HepG2 (cell line): ENCODE data around the gene DLX4. TPM values are rescaled to one million over a fixed set of nuclear protein-coding genes. Genes with fewer than 3 reads are reported as not detected.

ENCODE experiments used
- ATAC-seq: fragments of 200-7000 bp; cut with Tn5 transposase; 3 replicates; pipeline ENCODE4 v1.9.1; 2020; ENCODE audit warnings: mild to moderate bottlenecking, moderate library complexity
- BruUV-seq: library from RNA; stranded (reverse); fragments of 400-500 nt; replicated peaks from 2 replicates; lab custom pipeline; 2021; lab: Mats Ljungman, UMichigan
- CTCF ChIA-PET: fragments of 300-600 bp; formaldehyde crosslinking; extraction: SDS; loops from one replicate; lab custom pipeline; 2021; ENCODE audit warnings: low total read pairs, inconsistent platforms, low intra/inter-chr PET ratio; lab: Yijun Ruan, JAX
- POLR2A ChIA-PET: fragments of 350-600 bp; sonication (Branson Sonifier 250); formaldehyde crosslinking; loops from one replicate; lab custom pipeline; 2020; ENCODE audit warnings: antibody characterized with exemption, inconsistent platforms; lab: Yijun Ruan, JAX
- DNase-seq: peaks from one replicate; pipeline ENCODE4 v3.0.0-alpha.2; 2015; ENCODE audit warnings: low spot score
- FAIRE-seq: peaks from 3 replicates; lab custom pipeline; 2011; peaks lifted over from hg19 to GRCh38; lab: Jason Lieb, UNC
- H2AFZ ChIP-seq: one replicate; pipeline ENCODE4 v1.6.1; 2011; ENCODE audit warnings: low read length, inconsistent platforms
- H3K27ac ChIP-seq: fragments of 300-600 bp; 3 replicates; pipeline ENCODE4 v1.8.0; 2011; ENCODE audit warnings: mixed run types, mild to moderate bottlenecking, mixed read lengths, low read length, inconsistent platforms; ENCODE audit not compliant: insufficient read depth; ENCODE audit errors: extremely low read length
- H3K27me3 ChIP-seq, 2 experiments: fragments of 200-600 bp in 1 of 2; 2 replicates in 1 of 2; 3 replicates in 1 of 2; pipeline versions ENCODE4 v1.6.0 to v1.8.0; 2011; ENCODE audit warnings: low read length in 2 of 2, mild to moderate bottlenecking in 2 of 2, moderate library complexity in 2 of 2, inconsistent platforms in 1 of 2; ENCODE audit not compliant: insufficient read depth in 2 of 2, control insufficient read depth in 1 of 2
- H3K36me3 ChIP-seq, 2 experiments: fragments of 200-600 bp in 1 of 2; replicated peaks in 1 of 2; 2 replicates in 1 of 2; 3 replicates in 1 of 2; pipeline versions ENCODE4 v1.5.1 to v1.8.0; 2011; ENCODE audit warnings: low read length in 2 of 2, inconsistent platforms in 1 of 2; ENCODE audit not compliant: insufficient read depth in 2 of 2, control insufficient read depth in 1 of 2
- H3K4me1 ChIP-seq: 2 replicates; pipeline ENCODE4 v1.5.1; 2012; ENCODE audit warnings: low read length, inconsistent platforms; ENCODE audit not compliant: insufficient read depth
- H3K4me2 ChIP-seq: 2 replicates; pipeline ENCODE4 v1.6.0; 2011; ENCODE audit warnings: low read depth, low read length, inconsistent platforms
- H3K4me3 ChIP-seq, 3 experiments: fragments of 200-600 bp in 1 of 3; sonication (generic), shearing (Covaris generic) in 1 of 3; replicated peaks in 1 of 3; 2 replicates each; pipeline ENCODE4 v1.5.1; 2011 to 2016; ENCODE audit warnings: low read length in 3 of 3, inconsistent platforms in 2 of 3, low read depth in 2 of 3, mild to moderate bottlenecking in 2 of 3, control low read depth in 1 of 3, mixed read lengths in 1 of 3; ENCODE audit not compliant: insufficient read depth in 1 of 3
- H3K79me2 ChIP-seq: one replicate; pipeline ENCODE4 v1.6.1; 2011; ENCODE audit warnings: low read length, inconsistent platforms; ENCODE audit not compliant: insufficient read depth
- H3K9ac ChIP-seq: 2 replicates; pipeline ENCODE4 v1.6.0; 2011; ENCODE audit warnings: mild to moderate bottlenecking, low read depth, low read length, inconsistent platforms; ENCODE audit not compliant: insufficient read depth
- H3K9me3 ChIP-seq: 2 replicates; pipeline ENCODE4 v1.5.1; 2012; ENCODE audit warnings: mild to moderate bottlenecking, low read length
- H4K20me1 ChIP-seq: 2 replicates; pipeline ENCODE4 v1.6.0; 2011; ENCODE audit warnings: inconsistent platforms, mild to moderate bottlenecking, low read length, moderate library complexity; ENCODE audit not compliant: insufficient read depth
- ATF2 ChIP-seq: sonication (generic); formaldehyde crosslinking; IDR thresholded peaks from 2 replicates; pipeline ENCODE4 v1.4.0; 2020; ENCODE audit warnings: missing genetic modification reagents
- HOXA9 ChIP-seq: sonication (generic); formaldehyde crosslinking; IDR thresholded peaks from 2 replicates; pipeline ENCODE4 v1.8.1; 2022; ENCODE audit warnings: missing genetic modification reagents, mild to moderate bottlenecking, moderate library complexity, borderline replicate concordance
- IKZF1 ChIP-seq: fragments of 450-650 bp; IDR thresholded peaks from 2 replicates; pipeline ENCODE4 v1.7.1; 2016
- MEIS2 ChIP-seq: sonication (generic); formaldehyde crosslinking; IDR thresholded peaks from 2 replicates; pipeline ENCODE4 v1.9.0; 2021; ENCODE audit warnings: mild to moderate bottlenecking, missing genetic modification reagents
- MTF2 ChIP-seq: sonication (generic); formaldehyde crosslinking; IDR thresholded peaks from 2 replicates; pipeline ENCODE4 v1.5.0; 2020; ENCODE audit warnings: missing genetic modification reagents, borderline replicate concordance
- SRSF4 ChIP-seq: fragments of 200-400 bp; formaldehyde crosslinking; IDR thresholded peaks from one replicate; pipeline ENCODE4 v1.6.1; 2018; ENCODE audit warnings: mild to moderate bottlenecking, low read depth, low read length, moderate library complexity; ENCODE audit not compliant: poor library complexity, severe bottlenecking
- TARDBP ChIP-seq: sonication (generic); formaldehyde crosslinking; IDR thresholded peaks from 2 replicates; pipeline ENCODE4 v1.8.0; 2022; ENCODE audit warnings: mild to moderate bottlenecking, missing genetic modification reagents
- TP53 ChIP-seq: sonication (generic); formaldehyde crosslinking; conservative IDR thresholded peaks from 2 replicates; pipeline ENCODE4 v1.4.0; 2020; ENCODE audit warnings: missing genetic modification reagents
- ZBTB1 ChIP-seq: sonication (generic); formaldehyde crosslinking; IDR thresholded peaks from 2 replicates; pipeline ENCODE4 v1.4.0; 2020; ENCODE audit warnings: missing genetic modification reagents, borderline replicate concordance
- ZNF224 ChIP-seq: sonication (generic); formaldehyde crosslinking; IDR thresholded peaks from 2 replicates; pipeline ENCODE4 v1.5.0; 2020; ENCODE audit warnings: mild to moderate bottlenecking, missing genetic modification reagents
- ZNF510 ChIP-seq: sonication (generic); formaldehyde crosslinking; IDR thresholded peaks from 2 replicates; pipeline ENCODE4 v1.4.0; 2020; ENCODE audit warnings: low read depth, mild to moderate bottlenecking, missing genetic modification reagents
- ZNF530 ChIP-seq: sonication (generic); formaldehyde crosslinking; IDR thresholded peaks from 2 replicates; pipeline ENCODE4 v1.5.0; 2020; ENCODE audit warnings: low read depth, mild to moderate bottlenecking, missing genetic modification reagents
- ZNF652 ChIP-seq: IDR thresholded peaks from 2 replicates; pipeline ENCODE4 v1.6.1; 2016; ENCODE audit warnings: low read depth, borderline replicate concordance
- ZNF883 ChIP-seq: sonication (generic); formaldehyde crosslinking; IDR thresholded peaks from 2 replicates; pipeline ENCODE4 v1.5.1; 2020; ENCODE audit warnings: mild to moderate bottlenecking, missing genetic modification reagents; ENCODE audit errors: not compliant biosample characterization
- ZSCAN20 ChIP-seq: sonication (generic); formaldehyde crosslinking; IDR thresholded peaks from 2 replicates; pipeline ENCODE4 v1.4.0; 2020; ENCODE audit warnings: missing genetic modification reagents, mild to moderate bottlenecking, borderline replicate concordance
- ZSCAN5A ChIP-seq: sonication (generic); formaldehyde crosslinking; IDR thresholded peaks from 2 replicates; pipeline ENCODE4 v1.8.0; 2022; ENCODE audit warnings: mild to moderate bottlenecking, missing genetic modification reagents, borderline replicate concordance
- WGBS: methylation state at CpG from one replicate; pipeline ENCODE4 v1.1.6; 2017; ENCODE audit warnings: low lambda C conversion rate; 5-methylcytosine and 5-hydroxymethylcytosine counted together
- in situ Hi-C: cut with HindIII; loops from 2 replicates; pipeline ENCODE4 v1.10.0; 2017; ENCODE audit warnings: low pct_unique_long_range_greater_than_20kb; ENCODE audit not compliant: extremely low pct_ligation_motif_present
- intact Hi-C: fragments of 100-400 bp; cut with micrococcal nuclease; formaldehyde crosslinking; loops from one replicate; pipeline ENCODE4 v1.10.0; 2022; ENCODE audit not compliant: unreplicated experiment
- polyA plus RNA-seq, 8 experiments: library from polyadenylated mRNA; depleted of rRNA in 3 of 8; stranded (reverse) in 7 of 8; unstranded in 1 of 8; fragments of >200 nt; fragmentation: Illumina TruSeq in 4 of 8; extraction: Trizol in 4 of 8; gene quantifications; 2 replicates each; pipeline versions ENCODE4 v1.2.1 to v1.2.3, GENCODE V29; 2011 to 2016; ENCODE audit warnings: low read depth in 4 of 8, missing spikeins in 1 of 8, mixed read lengths in 1 of 8; ENCODE audit not compliant: insufficient read depth in 1 of 8
- total RNA-seq, 5 experiments: library from RNA; depleted of rRNA; stranded (reverse); fragments of >200 nt; fragmentation: Illumina TruSeq; extraction: Trizol; gene quantifications; 2 replicates each; pipeline ENCODE4 v1.2.3, GENCODE V29; 2016; ENCODE audit warnings: low read depth in 1 of 5
- TF ChIP-seq, protein P1 (sequence below): sonication (generic); formaldehyde crosslinking; IDR thresholded peaks from 2 replicates; pipeline ENCODE4 v1.4.0; 2020; ENCODE audit warnings: missing genetic modification reagents
- TF ChIP-seq, protein P2 (sequence below): IDR thresholded peaks from 2 replicates; pipeline ENCODE4 v1.6.1; 2016; ENCODE audit warnings: mild to moderate bottlenecking

DLX4 gene
- total and polyA plus RNA-seq, 2 of the 13 experiments (the other 11 are each of a cell fraction or from before 2014, with no cell fraction given) = 0.55 to 2.3 TPM

DNA sequence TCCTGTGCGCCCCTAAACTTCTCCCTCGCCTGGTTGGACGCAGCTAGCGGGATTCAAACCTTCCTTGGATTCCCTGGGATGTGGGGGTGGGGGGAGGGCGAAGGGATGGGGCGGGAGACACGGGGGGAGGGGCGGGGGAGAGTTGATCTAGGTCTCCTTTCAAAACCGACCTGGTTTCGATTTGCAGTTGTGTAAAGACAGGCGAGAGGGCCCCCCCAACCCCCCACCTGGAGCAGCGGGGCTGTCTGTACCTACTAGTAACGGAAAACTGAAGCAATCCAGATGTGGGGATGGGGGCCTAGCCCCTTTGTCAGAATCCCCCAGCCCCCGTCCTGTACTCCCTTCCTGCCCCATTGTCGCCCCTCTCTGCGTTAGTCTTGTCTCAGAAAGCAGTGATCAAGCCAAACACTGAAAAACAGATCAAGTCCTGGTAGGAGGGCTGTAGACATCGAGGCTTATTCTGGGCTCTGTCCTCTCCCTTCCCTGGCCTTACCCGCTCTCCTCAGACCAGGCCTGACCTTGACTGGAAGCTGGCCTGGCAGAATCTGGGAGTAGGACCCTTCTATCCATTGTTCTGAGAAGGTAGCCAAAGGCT, 902 bp downstream of the DLX4 start (continued):
- TF ChIP-seq MTF2 = no peak
- no peak for TF ChIP-seq SRSF4
- TF ChIP-seq TP53 (CRISPR knock-in tag) = no peak
- TF ChIP-seq ZNF510 (CRISPR knock-in tag) = no peak
- TF ChIP-seq TARDBP = no peak
- no peak for TF ChIP-seq ZNF652 (CRISPR knock-in tag)
- TF ChIP-seq, protein P1, sequence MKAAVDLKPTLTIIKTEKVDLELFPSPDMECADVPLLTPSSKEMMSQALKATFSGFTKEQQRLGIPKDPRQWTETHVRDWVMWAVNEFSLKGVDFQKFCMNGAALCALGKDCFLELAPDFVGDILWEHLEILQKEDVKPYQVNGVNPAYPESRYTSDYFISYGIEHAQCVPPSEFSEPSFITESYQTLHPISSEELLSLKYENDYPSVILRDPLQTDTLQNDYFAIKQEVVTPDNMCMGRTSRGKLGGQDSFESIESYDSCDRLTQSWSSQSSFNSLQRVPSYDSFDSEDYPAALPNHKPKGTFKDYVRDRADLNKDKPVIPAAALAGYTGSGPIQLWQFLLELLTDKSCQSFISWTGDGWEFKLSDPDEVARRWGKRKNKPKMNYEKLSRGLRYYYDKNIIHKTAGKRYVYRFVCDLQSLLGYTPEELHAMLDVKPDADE = no peak
- no peak for TF ChIP-seq MEIS2 (CRISPR knock-in tag)

DNA sequence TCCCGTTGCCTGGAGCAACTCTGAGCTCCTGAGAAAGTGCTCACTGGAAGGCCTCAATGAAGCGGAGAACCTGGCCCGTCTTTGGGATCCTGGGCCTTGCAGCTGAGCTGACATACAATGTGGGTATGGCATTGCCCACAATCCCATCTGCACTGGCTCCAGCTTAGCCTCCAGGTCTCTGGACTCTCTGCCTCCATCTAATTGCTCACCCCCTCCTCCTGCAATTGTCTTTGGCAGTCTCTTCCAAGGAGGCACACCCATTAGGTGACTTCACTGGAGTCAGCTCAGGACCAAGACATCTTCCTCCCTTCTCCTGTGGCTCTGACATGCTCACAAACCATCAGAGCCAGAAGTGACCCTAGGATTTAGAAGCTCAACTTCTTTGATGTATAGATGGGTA, 1.5 kb downstream of the DLX4 start:
- ChIA-PET CTCF (no interaction called here), POLR2A (interaction anchor here (1.2 kb wide), 1 partner anchor 19 kb away, joined by 3 read pairs; no protein-coding TSS in a partner anchor)
- Histone ChIP-seq H3K4me2 (no peak overlapping the region), H3K36me3 (no peaks in the 10 kb centered on the region), H3K4me1 (peaks cover 41% of the 10 kb centered on the region), H3K27ac (no peak overlapping the region), H3K9me3 (no peaks in the 10 kb centered on the region), H2AFZ (no peak overlapping the region), H3K79me2 (no peaks in the 10 kb centered on the region), H3K9ac (no peak overlapping the region), H4K20me1 (peaks cover 4% of the 10 kb centered on the region; the same call in 1 of the 2 replicates), H3K27me3 (peaks cover 38 to 96% of the 10 kb centered on the region in 2 experiments), H3K4me3 (no peak overlapping the region)
- in situ Hi-C loops = no loop called here
- intact Hi-C loops = no loop called here
- DNase-seq = no peak
- FAIRE-seq = no peak
- no TSS peak for BruUV-seq
- ATAC-seq = no peak
- 33% methylated on average over 2 of the region's 3 CpGs for WGBS
- TF ChIP-seq ZNF530 (CRISPR knock-in tag) = no peak
- TF ChIP-seq ZBTB1 (CRISPR knock-in tag) = no peak
- TF ChIP-seq ZNF883 = peak; percentile 35
- TF ChIP-seq ZNF224 (CRISPR knock-in tag) = no peak
- TF ChIP-seq, protein P2, sequence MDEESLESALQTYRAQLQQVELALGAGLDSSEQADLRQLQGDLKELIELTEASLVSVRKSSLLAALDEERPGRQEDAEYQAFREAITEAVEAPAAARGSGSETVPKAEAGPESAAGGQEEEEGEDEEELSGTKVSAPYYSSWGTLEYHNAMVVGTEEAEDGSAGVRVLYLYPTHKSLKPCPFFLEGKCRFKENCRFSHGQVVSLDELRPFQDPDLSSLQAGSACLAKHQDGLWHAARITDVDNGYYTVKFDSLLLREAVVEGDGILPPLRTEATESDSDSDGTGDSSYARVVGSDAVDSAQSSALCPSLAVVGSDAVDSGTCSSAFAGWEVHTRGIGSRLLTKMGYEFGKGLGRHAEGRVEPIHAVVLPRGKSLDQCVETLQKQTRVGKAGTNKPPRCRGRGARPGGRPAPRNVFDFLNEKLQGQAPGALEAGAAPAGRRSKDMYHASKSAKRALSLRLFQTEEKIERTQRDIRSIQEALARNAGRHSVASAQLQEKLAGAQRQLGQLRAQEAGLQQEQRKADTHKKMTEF (CRISPR knock-in tag) = no peak
- TF ChIP-seq ATF2 (CRISPR knock-in tag) = no peak
- no peak for TF ChIP-seq HOXA9 (CRISPR knock-in tag)
- no peak for TF ChIP-seq ZSCAN5A (CRISPR knock-in tag)
- TF ChIP-seq ZSCAN20 (CRISPR knock-in tag) = no peak
- TF ChIP-seq IKZF1 = no peak
